A172 (cell line): ENCODE measurements around the gene STX12. TPM values are rescaled to one million over a fixed set of nuclear protein-coding genes. Genes with fewer than 3 reads are reported as not detected.
"Not testable (repeated sequence)": the region's sequence is repeated elsewhere in the genome, so short reads cannot be mapped to it uniquely, and the experiment has no call there.

Experiments used
- DNase-seq: peaks from one replicate; pipeline ENCODE4 v3.0.0-alpha.2; 2015; ENCODE audit warnings: low spot score
- total RNA-seq: library from RNA; depleted of rRNA; stranded (reverse); fragments of >200 nt; shearing (Covaris generic); gene quantifications from 2 replicates; pipeline ENCODE4 v1.2.3, GENCODE V29; 2014

STX12 gene
- total RNA-seq, 1 experiment from 2014 or later = 22.8 TPM

DNA sequence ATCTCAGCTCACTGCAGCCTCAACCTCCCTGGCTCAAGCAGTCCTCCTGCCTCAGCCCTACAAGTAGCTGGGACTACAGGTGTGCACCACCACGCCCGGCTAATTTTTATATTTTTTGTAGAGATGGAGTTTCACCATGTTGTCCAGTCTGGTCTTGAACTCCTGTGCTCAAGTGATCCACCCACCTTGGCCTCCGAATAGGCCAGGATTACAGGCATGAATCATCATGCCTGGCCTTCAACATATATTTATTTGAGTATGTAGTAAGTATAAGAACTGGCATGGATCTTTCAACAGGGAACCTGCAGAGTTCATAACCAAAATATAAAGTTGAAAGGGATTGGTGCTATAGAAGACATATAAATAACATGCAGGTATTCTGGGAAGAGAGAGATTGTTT lies 2.3 kb downstream of the STX12 start:
- DNase-seq = not testable (repeated sequence)

DNA sequence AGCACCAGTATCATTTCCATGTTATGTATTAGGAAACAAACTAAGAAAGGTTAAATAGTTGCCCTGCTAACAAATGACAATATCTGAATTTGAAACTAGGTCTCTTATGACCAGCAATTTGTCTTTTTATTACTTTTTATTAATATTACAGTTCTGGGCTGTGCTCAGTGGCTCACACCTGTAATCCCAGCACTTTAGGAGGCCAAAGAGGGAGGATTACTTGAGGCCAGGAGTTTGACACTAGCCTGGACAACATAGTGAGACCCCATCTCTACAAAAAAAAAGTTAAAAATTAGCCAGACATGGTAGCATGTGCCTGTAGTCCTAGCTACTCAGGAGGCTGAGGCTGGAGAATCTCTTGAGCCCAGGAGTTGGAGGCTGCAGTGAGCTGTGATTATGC lies 3.3 kb downstream of the STX12 start:
- DNase-seq = not testable (repeated sequence)

DNA sequence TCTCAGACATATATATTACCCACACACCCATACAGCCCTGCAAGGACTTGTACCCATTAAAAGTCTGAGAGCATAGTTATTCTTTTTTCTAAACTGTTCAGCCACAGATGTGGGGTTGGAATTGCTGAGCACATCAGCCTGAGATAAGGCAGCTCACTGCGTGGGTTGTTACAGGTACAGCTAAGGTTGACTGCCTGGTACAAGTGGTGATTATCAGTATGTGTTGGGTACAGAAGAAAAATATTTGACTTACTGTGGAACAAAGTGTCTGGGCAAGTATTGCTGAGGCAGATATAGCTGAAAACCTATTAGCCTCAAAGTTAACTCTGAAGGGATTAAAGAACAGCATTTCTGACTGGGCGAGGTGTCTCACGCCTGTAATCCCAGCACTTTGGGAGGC lies 5.0 kb downstream of the STX12 start:
- DNase-seq = no peak

DNA sequence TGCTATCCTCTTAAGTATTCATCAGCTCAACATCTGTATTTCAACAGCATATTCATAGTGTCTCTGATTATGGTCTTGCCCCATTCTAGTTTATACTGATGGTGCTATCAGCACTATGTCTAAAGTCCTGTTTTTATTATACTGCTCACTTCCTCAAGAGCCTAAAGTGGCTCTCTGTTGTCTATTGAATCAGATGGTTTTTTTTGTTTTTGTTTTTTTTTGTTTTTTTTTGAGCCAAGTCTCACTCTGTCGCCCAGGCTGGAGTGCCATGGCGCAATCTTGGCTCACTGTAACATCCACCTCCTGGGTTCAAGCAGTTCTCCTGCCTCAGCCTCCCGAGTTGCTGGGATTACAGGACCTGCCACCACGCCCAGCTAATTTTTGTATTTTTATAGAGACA lies 6.1 kb downstream of the STX12 start:
- DNase-seq = no peak

DNA sequence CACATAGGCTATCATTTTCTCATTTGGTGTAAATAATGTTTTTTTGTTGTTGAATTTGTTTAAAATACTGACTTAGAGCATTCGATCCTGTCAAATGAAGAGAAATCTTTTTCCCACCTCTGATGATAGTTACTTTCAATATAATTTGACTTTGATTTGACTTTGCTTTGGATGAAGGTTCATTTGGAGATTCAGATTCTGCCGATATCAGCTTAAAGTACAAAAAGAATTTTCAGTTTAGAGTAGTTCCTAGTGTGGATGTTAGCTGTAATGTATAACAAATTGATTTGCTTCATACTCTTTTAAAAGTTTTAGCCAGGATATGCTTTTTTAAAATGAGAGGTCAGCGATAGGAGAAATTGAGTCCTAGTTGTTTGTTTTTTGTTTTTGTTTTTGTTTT lies 9.9 kb downstream of the STX12 start:
- no peak for DNase-seq

DNA sequence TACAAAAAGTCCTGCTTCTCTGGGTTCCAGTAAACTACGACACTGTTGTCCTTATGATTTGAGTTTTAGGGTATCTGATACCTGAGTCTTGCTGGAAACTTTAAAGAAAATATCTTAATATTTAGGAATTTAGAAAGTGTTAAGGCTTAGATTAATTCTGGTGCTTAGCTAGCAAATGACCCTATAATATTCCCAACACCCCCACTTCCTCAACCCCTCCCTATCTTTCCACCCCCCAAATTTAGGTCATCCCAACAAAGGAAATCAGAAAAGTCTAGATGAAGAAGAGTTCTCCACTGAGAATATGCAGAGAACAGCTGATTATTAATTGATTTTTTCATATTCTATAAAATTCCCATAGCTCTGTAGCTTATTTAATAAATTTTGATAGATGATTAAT lies 11.7 kb downstream of the STX12 start:
- no peak for DNase-seq

DNA sequence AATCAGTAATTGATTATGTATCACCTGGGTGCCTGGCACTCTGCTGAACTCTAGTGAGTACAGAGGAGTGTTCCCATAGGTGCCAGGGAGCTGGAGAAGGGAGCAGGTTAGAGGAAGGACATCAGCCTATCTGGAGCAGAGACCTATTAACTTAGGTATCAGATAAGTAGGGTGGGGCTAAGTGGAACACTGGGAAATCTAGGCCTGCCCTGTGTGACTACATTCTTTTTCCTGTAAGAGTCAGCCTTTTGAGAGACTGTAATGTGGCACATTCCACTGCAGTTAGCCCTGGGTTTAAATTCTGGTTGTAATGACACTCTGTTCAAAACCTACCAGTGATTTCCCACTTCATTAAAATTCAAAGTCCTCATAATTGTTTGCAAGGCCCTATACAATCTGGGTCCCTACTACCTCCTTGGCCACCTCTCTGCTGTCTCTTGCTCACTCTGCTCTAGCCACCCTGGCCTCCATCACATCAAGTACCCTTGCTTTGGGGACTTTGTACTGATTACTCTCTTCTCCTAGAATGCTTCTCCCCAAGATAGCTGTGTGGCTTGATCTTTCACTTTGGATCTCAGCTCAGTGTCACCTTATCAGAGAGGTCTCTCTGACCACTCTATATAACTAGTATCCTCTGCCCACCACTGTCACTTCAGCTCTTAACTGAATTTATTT lies 12.9 kb downstream of the STX12 start:
- DNase-seq = no peak

DNA sequence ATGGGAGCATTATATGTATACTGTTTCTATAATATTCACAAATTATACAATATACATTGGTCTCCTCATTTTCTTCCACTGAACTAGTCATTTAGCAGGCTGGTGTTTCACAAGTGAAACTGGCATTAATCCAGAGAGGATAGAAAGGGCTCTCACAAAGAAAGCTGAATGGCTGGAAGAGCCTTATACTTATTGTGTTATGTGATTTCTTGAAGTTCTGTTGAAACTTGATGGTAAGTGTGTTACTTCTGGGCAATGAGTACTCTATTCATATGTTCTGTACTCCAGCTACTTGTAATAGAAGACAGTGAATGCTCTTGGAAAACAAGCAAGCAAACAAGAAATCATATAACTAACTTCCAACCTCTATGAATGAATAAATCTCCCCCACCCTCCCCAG lies 14.9 kb downstream of the STX12 start:
- no peak for DNase-seq

DNA sequence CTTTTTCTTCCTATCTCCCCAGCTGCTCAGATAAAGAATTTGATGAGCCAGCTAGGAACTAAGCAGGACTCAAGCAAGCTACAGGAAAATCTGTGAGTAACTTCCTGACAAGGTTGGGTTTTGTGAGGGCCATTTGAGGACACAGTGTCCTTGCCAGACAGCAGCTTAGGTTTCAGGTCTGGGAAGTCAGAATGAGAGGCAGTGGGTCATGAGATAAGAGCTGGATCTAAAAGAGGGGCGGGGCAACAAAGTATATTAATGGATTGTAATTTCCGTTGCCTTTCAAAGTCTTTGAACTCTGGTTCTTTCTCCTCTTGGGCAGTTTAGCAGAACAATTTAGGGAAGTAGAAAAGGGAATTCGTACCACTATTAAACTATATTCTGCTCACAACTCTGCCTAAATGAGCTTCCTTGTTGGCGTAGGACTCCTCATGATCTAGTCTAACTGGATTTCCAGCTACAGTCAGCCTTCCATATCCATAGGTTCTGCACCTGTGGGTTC lies 16.6 kb downstream of the STX12 start:
- peak; percentile 30 for DNase-seq

DNA sequence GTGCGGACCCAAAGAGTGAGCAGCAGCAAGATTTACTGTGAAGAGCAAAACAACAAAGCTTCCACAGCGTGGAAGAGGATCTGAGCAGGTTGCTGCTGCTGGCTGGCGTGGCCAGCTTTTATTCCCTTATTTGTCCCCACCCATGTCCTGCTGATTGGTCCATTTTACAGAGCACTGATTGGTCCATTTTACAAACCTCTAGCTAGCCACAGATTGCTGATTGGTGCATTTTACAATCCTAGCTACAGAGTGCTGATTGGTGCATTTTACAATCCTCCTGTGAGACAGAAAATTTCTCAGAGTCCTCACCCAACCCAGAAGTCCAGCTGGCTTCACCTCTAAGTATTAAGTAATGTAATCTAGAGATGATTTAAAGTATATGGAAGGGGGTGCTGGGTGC lies 17.3 kb downstream of the STX12 start:
- DNase-seq = not testable (repeated sequence)

DNA sequence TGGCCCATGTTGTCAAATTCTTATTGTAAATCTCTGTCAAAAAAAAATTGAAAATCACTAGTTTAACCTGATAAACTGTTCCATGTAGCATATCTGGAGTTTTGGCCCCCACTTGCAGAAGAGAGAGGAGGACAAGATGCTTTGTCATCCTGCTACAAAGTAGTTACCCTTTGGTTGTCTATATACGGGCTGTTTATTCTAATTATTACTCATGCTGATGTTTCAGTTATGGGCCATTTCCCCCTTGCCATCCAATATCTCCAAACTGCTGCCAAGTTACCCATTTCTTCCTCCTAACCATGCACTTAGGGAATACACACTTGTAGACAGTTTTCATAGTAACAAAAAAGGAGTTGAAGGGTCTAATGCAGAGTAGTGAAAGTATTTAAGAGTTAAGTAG lies 22.6 kb downstream of the STX12 start:
- no peak for DNase-seq

DNA sequence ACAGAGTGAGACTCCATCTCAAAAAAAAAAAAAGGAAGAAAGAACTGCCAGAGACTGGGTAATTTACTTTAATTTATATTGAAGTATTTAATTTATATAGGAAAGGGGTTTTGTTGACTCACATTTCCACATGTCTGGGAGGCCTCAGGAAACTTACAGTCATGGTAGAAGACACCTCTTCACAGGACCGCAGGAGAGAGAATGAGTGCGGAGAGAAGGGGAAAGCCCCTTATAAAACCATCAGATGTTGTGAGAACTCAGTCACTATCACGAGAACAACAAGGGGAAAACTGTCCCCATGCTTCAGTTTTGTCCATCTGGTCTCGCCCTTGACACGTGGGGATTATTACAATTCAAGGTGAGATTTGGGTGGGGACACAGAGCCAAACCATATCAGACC lies 31.8 kb downstream of the STX12 start:
- no peak for DNase-seq

DNA sequence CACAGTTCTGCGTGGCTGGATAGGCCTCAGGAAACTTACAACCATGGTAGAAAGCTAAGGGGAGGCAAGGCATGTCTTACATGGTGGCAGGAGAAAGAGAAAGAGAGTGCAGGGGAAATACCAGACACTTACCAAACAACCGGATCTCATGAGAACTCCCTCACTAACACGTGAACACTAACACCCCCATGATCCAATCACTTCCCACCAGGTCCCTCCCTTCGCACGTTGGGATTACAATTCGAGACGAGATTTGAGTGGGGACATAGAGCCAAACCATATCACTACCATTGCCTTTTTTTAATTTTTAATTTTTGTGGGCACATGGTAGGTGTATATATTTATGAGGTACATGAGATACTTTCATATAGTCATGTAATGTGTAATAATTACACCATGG lies 33.7 kb downstream of the STX12 start:
- no peak for DNase-seq

DNA sequence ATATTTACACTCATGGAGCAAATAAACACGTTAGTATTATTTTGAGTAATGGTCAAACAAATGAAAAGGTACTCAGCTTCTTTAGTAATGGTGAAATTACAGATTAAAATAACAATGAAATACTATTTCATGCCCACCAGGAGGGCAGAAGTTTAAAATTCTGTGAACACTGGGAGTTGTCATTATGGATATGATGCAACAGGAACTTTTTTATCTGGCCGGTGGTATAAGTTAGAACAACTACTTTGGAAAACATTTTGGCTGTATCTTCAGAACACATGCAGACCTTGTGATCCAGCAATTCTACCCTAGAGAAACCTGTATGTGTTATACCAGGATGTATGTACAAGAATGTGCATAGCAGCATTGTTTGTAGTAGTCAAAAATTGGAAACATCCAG lies 34.4 kb downstream of the STX12 start:
- DNase-seq = no peak

DNA sequence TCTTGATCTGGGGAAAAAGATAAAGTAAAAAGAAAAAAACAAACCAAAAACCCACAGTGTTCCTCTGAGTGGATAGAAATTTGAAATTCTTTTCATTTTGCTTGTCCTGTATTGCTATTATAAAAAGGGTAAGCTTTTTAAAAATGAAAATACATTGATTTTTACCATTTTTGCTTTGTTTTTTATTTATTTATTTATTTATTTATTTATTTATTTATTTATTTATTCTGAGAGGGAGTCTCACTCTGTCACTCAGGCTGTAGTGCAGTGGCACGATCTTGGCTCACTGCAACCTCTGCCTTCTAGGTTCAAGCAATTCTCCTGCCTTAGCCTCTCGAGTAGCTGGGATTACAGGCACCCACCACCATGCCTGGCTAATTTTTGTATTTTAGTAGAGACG lies 35.1 kb downstream of the STX12 start:
- DNase-seq = not testable (repeated sequence)

DNA sequence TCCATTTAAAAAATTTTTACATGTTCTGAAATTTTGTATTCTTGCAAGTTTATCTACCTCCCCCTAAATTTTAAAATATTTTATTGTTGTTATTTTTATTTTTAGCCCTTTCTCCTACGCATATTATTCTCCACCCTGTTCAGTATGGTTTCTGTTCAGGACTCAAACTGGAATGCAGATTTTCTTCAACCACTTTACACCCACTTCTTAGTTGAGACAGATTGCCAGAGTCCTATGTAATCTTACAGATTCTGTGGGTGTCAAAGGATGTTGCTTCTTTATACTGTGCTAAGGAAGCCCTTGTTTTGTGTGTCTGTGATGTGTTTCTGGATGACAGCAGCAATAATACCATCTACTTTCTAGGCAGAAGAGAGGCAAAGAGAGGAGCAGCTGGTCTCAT lies 36.9 kb downstream of the STX12 start:
- DNase-seq = no peak

DNA sequence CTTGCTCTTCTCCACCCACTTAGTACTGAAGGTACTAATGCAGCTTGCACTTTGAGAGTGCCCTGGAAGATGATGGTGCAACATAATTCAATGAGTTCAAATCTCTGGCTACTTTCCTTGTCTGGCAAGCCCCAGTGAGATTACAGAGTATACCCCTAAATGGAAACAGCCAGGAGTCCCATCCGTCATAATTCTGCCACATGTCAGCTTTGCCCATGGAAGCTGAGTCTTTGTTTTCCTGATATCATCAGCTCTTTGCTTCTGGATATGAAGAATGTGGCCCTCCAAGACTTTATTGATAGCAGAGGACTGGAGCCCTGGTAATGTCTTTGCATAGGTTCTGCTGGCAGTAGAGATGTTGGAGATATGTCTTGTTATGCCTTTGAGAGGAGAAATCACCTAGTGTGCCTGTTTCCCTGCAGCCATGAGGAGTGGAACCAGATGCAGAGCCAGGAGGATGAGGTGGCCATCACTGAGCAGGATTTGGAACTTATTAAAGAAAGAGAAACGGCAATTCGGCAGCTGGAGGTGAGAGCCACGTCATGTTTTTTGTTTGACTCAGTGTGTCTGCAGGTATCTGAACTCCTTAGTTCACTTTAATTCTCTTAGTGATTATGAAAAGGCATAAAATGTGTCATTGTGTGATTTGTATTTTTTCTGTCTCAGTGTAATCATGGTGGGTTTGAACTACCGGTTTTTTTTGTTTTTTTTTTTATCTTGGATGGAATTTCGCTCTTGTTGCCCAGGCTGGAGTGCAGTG lies 38.9 kb downstream of the STX12 start:
- DNase-seq = no peak

DNA sequence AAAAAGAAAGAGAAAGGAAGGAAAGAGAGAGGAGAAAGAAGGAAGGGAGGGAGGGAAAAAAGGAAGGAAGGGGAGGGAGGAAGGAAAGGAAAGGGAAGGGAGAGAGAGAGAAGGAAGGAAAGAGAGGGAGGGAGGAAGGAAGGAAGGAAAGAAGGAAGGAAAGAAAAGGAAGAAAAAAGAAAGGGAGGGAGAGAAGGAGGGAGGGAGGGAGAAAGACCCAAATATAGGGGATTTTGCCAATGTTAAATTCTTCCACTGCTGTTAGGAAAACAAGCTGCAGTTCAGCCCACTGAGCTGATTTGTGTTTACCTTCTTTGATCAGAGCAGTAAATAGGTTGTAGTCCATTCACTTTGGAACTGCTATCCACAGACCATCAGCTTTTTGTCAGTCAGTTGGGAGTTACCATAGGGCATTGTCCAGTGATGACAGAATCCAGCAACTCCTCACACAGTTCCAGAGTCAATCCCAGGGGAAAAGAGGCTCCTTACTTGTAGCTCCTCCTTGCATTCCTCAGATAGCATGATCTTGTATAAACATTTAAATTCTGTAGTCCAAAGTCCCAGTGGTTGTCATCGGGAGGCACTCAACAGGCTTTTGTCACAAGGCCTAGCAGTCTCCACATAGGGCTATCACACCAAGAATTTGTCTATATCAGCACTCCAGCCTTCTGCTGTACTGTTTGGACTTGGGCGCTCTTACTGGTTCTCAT lies 44.1 kb downstream of the STX12 start:
- peak; percentile 46 for DNase-seq

DNA sequence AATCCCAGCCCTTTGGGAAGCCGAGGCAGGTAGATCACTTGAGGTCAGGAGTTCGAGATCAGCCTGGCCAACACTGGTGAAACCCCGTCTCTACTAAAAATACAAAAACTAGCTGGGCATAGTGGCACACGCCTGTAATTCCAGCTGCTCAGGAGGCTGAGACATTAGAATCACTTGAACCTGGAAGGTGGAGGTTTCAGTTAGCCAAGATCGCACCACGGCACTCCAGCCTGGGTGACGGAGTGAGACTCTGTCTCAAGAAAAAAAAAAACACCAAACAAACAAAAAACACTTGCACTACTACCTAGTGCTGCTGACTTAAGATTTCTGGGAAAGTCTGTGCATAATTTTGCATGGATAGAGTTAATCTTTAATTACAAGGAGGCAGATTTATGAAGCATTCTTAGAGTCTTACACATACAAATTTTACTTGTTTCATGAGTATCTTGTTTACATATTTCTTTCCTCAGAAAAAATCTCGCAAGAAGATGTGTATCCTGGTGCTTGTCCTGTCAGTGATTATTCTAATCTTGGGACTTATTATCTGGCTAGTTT lies 48.8 kb downstream of the STX12 start:
- DNase-seq = no peak

DNA sequence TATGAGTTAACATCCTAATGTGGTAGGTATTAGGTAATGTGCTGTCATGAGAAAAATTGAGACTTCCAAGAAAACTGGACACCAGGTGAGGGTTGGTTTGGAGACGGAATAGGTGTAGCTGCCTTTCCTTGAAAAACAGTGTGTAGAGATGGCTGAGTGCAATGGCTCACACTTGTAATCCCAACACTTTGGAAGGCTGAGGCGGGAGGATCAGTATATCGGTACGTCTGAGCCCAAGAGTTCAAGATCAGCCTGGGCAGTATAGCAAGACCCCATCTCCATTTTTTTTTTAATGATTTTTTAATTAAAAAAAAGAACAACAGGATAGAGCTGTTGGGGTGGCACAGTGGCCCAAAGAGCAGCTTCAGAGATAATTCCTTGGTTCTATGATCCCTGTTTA lies 50.8 kb downstream of the STX12 start:
- DNase-seq = no peak

DNA sequence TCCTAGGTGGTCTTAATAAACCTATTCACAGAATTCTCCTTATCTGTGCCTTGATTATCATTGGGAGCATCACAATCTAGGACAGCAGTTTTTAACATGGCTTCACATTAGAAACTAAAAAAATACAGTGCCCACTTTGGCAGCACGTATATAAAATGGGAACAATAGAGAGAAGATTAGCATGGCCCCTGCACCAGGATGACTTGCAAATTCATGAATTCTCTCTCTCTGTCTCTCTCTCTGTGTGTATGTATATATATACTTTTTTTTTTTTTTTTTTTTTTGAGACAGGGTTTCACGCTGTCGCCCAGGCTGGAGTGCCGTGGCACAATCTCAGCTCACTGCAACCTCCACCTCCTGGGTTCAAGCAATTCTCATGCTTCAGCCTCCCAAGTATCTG lies 51.4 kb downstream of the STX12 start:
- DNase-seq = no peak

DNA sequence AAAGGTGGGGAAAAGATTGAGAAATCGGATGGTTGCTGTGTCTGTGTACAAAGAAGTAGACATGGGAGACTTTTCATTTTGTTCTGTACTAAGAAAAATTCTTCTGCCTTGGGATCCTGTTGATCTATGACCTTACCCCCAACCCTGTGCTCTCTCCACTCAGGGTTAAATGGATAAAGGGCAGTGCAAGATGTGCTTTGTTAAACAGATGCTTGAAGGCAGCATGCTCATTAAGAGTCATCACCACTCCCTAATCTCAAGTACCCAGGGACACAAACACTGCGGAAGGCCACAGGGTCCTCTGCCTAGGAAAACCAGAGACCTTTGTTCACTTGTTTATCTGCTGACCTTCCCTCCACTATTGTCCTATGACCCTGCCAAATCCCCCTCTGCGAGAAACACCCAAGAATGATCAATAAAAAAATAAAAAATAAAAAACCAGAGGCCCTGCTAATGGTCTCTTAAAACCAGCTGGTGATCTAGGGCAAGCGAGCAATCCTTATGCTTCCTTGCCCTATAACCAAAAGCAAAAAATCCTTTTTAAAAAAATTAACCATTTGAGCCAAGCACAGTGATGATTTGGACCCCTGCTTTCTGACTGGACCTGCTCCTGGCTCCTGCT lies 56.4 kb downstream of the STX12 start:
- DNase-seq = not testable (repeated sequence)
